Panc1 (cell line): ENCODE measurements around the gene HLA-DOA. TPM values are rescaled to one million over a fixed set of nuclear protein-coding genes. Genes with fewer than 3 reads are reported as not detected.

ENCODE experiments used
- ATAC-seq: fragments of 200-7000 bp; cut with Tn5 transposase; 2 replicates; pipeline ENCODE4 v1.9.1; 2020; ENCODE audit warnings: mild to moderate bottlenecking, moderate library complexity
- BruUV-seq: library from RNA; stranded (reverse); fragments of 400-500 nt; replicated peaks from 2 replicates; lab custom pipeline; 2021; lab: Mats Ljungman, UMichigan
- CTCF ChIA-PET: fragments of 300-600 bp; sonication (Branson Sonifier 250); formaldehyde crosslinking; loops from one replicate; lab custom pipeline; 2022; ENCODE audit warnings: antibody characterized with exemption; lab: Charles Lee
- POLR2A ChIA-PET: fragments of 300-600 bp; sonication (Branson Sonifier 250); formaldehyde crosslinking; loops from one replicate; lab custom pipeline; 2022; ENCODE audit warnings: antibody characterized with exemption; lab: Charles Lee
- DNase-seq: peaks from one replicate; pipeline ENCODE4 v3.0.0-alpha.2; 2010; ENCODE audit warnings: low read depth, low spot score
- H3K27ac ChIP-seq: 2 replicates; pipeline ENCODE4 v1.5.1; 2011; ENCODE audit warnings: mild to moderate bottlenecking, low read length, inconsistent platforms
- H3K27me3 ChIP-seq: fragments of 200-500 bp; sonication (Bioruptor generic); 2 replicates; pipeline ENCODE4 v1.6.0; 2014; ENCODE audit warnings: low read length, inconsistent platforms; ENCODE audit not compliant: control insufficient read depth, insufficient read depth
- H3K36me3 ChIP-seq: fragments of 200-500 bp; sonication (Bioruptor generic); 2 replicates; pipeline ENCODE4 v1.5.1; 2014; ENCODE audit warnings: inconsistent platforms, mild to moderate bottlenecking, low read length, moderate library complexity; ENCODE audit not compliant: control insufficient read depth, insufficient read depth
- H3K4me1 ChIP-seq: 2 replicates; pipeline ENCODE4 v1.5.1; 2011; ENCODE audit warnings: inconsistent platforms, mild to moderate bottlenecking, low read length, moderate library complexity; ENCODE audit not compliant: control insufficient read depth, insufficient read depth
- H3K4me3 ChIP-seq, 2 experiments: 2 replicates each; pipeline ENCODE4 v1.5.1; 2011 to 2012; ENCODE audit warnings: low read depth in 2 of 2, low read length in 2 of 2, mild to moderate bottlenecking in 2 of 2, inconsistent platforms in 1 of 2, moderate library complexity in 1 of 2
- H3K9me3 ChIP-seq: fragments of 200-500 bp; sonication (Bioruptor generic); 2 replicates; pipeline ENCODE4 v1.5.1; 2014; ENCODE audit warnings: low read depth, mild to moderate bottlenecking, inconsistent platforms, low read length, moderate library complexity; ENCODE audit not compliant: control insufficient read depth, insufficient read depth
- POLR2AphosphoS5 ChIP-seq: IDR thresholded peaks from 2 replicates; pipeline ENCODE4 v1.6.1; 2012; ENCODE audit warnings: mild to moderate bottlenecking, low read depth, low read length, moderate library complexity
- SIN3A ChIP-seq: IDR thresholded peaks from 2 replicates; pipeline ENCODE4 v1.6.1; 2012; ENCODE audit warnings: low read depth, mild to moderate bottlenecking, low read length, moderate library complexity, borderline replicate concordance; ENCODE audit not compliant: insufficient read depth
- TCF7L2 ChIP-seq: IDR thresholded peaks from 2 replicates; pipeline ENCODE4 v1.6.1; 2011; ENCODE audit warnings: mild to moderate bottlenecking, low read depth, low read length, inconsistent platforms
- in situ Hi-C: cut with HindIII; loops from 2 replicates; pipeline ENCODE4 v1.10.0; 2016; ENCODE audit warnings: low sequenced_read_pairs, low pct_unique_long_range_greater_than_20kb
- intact Hi-C: fragments of 100-400 bp; cut with micrococcal nuclease; formaldehyde crosslinking; loops from one replicate; pipeline ENCODE4 v1.10.0; 2022; ENCODE audit not compliant: unreplicated experiment
- total RNA-seq: library from RNA; stranded (reverse); gene quantifications from one replicate; pipeline ENCODE4 v1.2.1, GENCODE V29; 2021; ENCODE audit not compliant: unreplicated experiment
- TF ChIP-seq, protein P1 (sequence below), 2 experiments: IDR thresholded peaks; 2 replicates each; pipeline ENCODE4 v1.6.1; 2011 to 2012; ENCODE audit warnings: low read depth in 2 of 2, control low read depth in 1 of 2, low read length in 1 of 2, mild to moderate bottlenecking in 1 of 2, moderate library complexity in 1 of 2; ENCODE audit not compliant: insufficient read depth in 1 of 2
- TF ChIP-seq, protein P2 (sequence below): fragments of 450-650 bp; IDR thresholded peaks from 2 replicates; pipeline ENCODE4 v1.5.1; 2017; ENCODE audit warnings: mild to moderate bottlenecking

The HLA-DOA gene
- total RNA-seq, 1 experiment from 2014 or later, result 0.08 TPM

DNA sequence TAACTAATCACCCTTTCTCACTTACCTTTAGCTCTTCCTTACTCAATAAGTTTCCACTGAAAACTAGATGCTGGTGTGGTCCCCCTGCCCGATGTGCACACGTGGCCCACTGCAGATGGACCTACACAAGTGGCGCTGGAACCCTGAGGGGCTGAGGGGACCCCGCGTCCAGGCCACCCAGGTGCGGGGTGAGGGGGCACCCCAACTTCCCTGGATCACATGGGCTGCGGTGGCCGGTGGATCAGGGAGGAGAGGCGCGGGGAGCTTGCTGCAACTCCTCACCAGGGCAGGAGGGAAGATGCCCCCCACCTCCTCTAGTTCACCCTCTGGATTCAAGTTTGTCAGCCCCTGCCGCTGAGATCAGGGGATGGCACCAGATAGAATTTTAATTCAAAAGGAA lies 12.5 kb upstream of the HLA-DOA start:
- in situ Hi-C loops, result no loop called here
- intact Hi-C loops, result no loop called here
- no peak overlapping the region for H3K27ac ChIP-seq
- no peaks in the 10 kb centered on the region for H3K36me3 ChIP-seq
- ChIA-PET POLR2A (no interaction called here), CTCF (no interaction called here)
- TF ChIP-seq, protein P1, sequence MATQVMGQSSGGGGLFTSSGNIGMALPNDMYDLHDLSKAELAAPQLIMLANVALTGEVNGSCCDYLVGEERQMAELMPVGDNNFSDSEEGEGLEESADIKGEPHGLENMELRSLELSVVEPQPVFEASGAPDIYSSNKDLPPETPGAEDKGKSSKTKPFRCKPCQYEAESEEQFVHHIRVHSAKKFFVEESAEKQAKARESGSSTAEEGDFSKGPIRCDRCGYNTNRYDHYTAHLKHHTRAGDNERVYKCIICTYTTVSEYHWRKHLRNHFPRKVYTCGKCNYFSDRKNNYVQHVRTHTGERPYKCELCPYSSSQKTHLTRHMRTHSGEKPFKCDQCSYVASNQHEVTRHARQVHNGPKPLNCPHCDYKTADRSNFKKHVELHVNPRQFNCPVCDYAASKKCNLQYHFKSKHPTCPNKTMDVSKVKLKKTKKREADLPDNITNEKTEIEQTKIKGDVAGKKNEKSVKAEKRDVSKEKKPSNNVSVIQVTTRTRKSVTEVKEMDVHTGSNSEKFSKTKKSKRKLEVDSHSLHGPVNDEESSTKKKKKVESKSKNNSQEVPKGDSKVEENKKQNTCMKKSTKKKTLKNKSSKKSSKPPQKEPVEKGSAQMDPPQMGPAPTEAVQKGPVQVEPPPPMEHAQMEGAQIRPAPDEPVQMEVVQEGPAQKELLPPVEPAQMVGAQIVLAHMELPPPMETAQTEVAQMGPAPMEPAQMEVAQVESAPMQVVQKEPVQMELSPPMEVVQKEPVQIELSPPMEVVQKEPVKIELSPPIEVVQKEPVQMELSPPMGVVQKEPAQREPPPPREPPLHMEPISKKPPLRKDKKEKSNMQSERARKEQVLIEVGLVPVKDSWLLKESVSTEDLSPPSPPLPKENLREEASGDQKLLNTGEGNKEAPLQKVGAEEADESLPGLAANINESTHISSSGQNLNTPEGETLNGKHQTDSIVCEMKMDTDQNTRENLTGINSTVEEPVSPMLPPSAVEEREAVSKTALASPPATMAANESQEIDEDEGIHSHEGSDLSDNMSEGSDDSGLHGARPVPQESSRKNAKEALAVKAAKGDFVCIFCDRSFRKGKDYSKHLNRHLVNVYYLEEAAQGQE (IDR thresholded peaks at IDR 0.05; ENCODE audit: insufficient read depth in 1 of 2, low read depth in 2 of 2, low read length in 1 of 2), result no peak
- TF ChIP-seq POLR2AphosphoS5 (no peak), TCF7L2 (no peak), SIN3A (no peak)
- TF ChIP-seq, protein P2, sequence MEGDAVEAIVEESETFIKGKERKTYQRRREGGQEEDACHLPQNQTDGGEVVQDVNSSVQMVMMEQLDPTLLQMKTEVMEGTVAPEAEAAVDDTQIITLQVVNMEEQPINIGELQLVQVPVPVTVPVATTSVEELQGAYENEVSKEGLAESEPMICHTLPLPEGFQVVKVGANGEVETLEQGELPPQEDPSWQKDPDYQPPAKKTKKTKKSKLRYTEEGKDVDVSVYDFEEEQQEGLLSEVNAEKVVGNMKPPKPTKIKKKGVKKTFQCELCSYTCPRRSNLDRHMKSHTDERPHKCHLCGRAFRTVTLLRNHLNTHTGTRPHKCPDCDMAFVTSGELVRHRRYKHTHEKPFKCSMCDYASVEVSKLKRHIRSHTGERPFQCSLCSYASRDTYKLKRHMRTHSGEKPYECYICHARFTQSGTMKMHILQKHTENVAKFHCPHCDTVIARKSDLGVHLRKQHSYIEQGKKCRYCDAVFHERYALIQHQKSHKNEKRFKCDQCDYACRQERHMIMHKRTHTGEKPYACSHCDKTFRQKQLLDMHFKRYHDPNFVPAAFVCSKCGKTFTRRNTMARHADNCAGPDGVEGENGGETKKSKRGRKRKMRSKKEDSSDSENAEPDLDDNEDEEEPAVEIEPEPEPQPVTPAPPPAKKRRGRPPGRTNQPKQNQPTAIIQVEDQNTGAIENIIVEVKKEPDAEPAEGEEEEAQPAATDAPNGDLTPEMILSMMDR, result no peak
- no TSS peak for BruUV-seq
- no peak overlapping the region for H3K4me3 ChIP-seq
- H3K9me3 ChIP-seq, result no peaks in the 10 kb centered on the region
- DNase-seq (no peak), ATAC-seq (no peak)
- H3K27me3 ChIP-seq, result peaks cover 13% of the 10 kb centered on the region
- no peaks in the 10 kb centered on the region for H3K4me1 ChIP-seq

- POLR2A ChIA-PET, result no interaction called here
- no peak for DNase-seq
These were observed 10.0 kb upstream of the HLA-DOA start for GRCh38 chr6:33019372-33019771.

More at GRCh38 chr6:33019372-33019771, 10.0 kb upstream of the HLA-DOA start:
- ATAC-seq, result no peak
- no peak overlapping the region for H3K27ac ChIP-seq
- TF ChIP-seq, protein P1 (IDR thresholded peaks at IDR 0.05; ENCODE audit: insufficient read depth in 1 of 2, low read depth in 2 of 2, low read length in 1 of 2), result no peak
- TF ChIP-seq, protein P2, result no peak
- no peak for TF ChIP-seq TCF7L2
- no peak for TF ChIP-seq SIN3A
- no peak for TF ChIP-seq POLR2AphosphoS5
- intact Hi-C loops (loop anchor here (5.0 to 10.0 kb wide), 3 partner anchors 128 to 225 kb away; no protein-coding TSS in a partner anchor), in situ Hi-C loops (no loop called here)
- H3K4me3 ChIP-seq, result peak overlapping the region in 1 of 2 experiments; percentile 12; a peak in 1 of 4 replicates
- no peaks in the 10 kb centered on the region for H3K4me1 ChIP-seq
- H3K36me3 ChIP-seq, result no peaks in the 10 kb centered on the region
- no peaks in the 10 kb centered on the region for H3K9me3 ChIP-seq
- peaks cover 12% of the 10 kb centered on the region for H3K27me3 ChIP-seq
- BruUV-seq, result no TSS peak
- CTCF ChIA-PET, result no interaction called here
